ENCODE measurements around the gene CIDEC.

DNA sequence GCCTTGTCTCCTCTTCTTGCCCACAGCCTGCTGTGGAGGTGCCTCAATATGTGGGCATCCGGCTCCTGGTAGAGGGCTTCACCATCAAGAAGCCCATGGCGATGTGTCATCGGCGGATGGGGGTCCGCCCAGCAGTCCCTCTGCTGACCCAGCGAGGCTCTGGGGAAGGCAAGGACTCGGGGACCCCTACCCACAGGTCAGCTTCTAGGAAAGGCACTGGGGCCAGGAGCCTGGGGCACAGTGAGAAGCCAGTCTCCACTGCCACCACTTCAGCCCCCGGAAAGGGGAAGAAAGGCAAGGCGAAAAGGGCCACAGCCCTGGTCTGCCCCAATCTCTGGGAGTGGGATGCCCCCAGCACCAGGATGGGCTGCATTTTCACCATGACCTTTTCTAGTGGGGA is 47.0 kb downstream of the CIDEC start:
- TF ChIP-seq, protein P1, sequence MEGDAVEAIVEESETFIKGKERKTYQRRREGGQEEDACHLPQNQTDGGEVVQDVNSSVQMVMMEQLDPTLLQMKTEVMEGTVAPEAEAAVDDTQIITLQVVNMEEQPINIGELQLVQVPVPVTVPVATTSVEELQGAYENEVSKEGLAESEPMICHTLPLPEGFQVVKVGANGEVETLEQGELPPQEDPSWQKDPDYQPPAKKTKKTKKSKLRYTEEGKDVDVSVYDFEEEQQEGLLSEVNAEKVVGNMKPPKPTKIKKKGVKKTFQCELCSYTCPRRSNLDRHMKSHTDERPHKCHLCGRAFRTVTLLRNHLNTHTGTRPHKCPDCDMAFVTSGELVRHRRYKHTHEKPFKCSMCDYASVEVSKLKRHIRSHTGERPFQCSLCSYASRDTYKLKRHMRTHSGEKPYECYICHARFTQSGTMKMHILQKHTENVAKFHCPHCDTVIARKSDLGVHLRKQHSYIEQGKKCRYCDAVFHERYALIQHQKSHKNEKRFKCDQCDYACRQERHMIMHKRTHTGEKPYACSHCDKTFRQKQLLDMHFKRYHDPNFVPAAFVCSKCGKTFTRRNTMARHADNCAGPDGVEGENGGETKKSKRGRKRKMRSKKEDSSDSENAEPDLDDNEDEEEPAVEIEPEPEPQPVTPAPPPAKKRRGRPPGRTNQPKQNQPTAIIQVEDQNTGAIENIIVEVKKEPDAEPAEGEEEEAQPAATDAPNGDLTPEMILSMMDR (IDR thresholded peaks at IDR 0.05), result no peak
- no peak for TF ChIP-seq TCF7L2 (IDR thresholded peaks at IDR 0.05; ENCODE audit: low read depth, low read length)
- TF ChIP-seq REST (IDR thresholded peaks at IDR 0.05; ENCODE audit: insufficient read depth in 1 of 2, low read depth in 2 of 2, low read length in 1 of 2), result no peak
